ENCODE results near the gene KRT79. TPM values are rescaled to one million over a fixed set of nuclear protein-coding genes. Genes with fewer than 3 reads are reported as not detected.

The KRT79 gene
- total and polyA plus RNA-seq, 4 donors: not detected

DNA sequence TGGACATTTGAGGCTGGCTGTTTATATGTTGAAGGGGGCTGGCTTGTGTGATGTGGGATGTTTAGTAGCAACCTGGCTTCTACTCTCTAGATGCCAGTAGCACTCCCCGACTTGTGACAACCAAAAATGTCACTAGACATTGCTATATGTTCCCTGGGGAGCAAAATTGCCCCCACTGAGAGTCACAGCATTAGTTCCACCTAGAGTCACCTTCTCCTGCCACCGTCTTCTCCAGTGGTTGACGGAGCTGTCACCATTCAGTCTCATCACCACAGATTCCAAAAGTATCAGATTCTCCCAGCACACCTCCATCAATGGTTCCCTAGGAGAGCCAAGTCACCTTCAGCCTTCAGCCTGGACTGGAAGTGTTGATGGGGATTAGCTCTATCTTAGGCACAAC lies 49.2 kb downstream of the KRT79 start:
- no peaks in the 10 kb centered on the region for H3K4me1 ChIP-seq (ENCODE audit: control insufficient read depth in 4 of 4, insufficient read depth in 4 of 4, low read length in 3 of 4)
- H3K4me3 ChIP-seq (ENCODE audit: low read depth in 1 of 3, low read length in 3 of 3): no peak overlapping the region
- peaks cover 0 to 2% (median 0%) of the 10 kb centered on the region in 4 donors for H3K27me3 ChIP-seq (ENCODE audit: control insufficient read depth in 4 of 4, insufficient read depth in 4 of 4, low read length in 3 of 4)
- 71% methylated on average over 3 of the region's 3 CpGs for WGBS
- no peaks in the 10 kb centered on the region for H3K9me3 ChIP-seq (ENCODE audit: control insufficient read depth in 4 of 4, low read length in 3 of 4)
- no peak for TF ChIP-seq RXRA (IDR thresholded peaks at IDR 0.05)
- no peak for TF ChIP-seq NR2F2 (IDR thresholded peaks at IDR 0.05)
- no peak for TF ChIP-seq YY1 (IDR thresholded peaks at IDR 0.05)
- TF ChIP-seq RAD21 (IDR thresholded peaks at IDR 0.05): no peak
- TF ChIP-seq, protein P1, sequence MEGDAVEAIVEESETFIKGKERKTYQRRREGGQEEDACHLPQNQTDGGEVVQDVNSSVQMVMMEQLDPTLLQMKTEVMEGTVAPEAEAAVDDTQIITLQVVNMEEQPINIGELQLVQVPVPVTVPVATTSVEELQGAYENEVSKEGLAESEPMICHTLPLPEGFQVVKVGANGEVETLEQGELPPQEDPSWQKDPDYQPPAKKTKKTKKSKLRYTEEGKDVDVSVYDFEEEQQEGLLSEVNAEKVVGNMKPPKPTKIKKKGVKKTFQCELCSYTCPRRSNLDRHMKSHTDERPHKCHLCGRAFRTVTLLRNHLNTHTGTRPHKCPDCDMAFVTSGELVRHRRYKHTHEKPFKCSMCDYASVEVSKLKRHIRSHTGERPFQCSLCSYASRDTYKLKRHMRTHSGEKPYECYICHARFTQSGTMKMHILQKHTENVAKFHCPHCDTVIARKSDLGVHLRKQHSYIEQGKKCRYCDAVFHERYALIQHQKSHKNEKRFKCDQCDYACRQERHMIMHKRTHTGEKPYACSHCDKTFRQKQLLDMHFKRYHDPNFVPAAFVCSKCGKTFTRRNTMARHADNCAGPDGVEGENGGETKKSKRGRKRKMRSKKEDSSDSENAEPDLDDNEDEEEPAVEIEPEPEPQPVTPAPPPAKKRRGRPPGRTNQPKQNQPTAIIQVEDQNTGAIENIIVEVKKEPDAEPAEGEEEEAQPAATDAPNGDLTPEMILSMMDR (IDR thresholded peaks at IDR 0.05; ENCODE audit: low read depth, low read length, missing input control): no peak
- TF ChIP-seq SP1 (IDR thresholded peaks at IDR 0.05): no peak
- TF ChIP-seq, protein P2, sequence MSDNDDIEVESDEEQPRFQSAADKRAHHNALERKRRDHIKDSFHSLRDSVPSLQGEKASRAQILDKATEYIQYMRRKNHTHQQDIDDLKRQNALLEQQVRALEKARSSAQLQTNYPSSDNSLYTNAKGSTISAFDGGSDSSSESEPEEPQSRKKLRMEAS (IDR thresholded peaks at IDR 0.05): no peak
- no peak for TF ChIP-seq EGR1 (IDR thresholded peaks at IDR 0.05; ENCODE audit: low read depth in 2 of 2)
- TF ChIP-seq TAF1 (conservative IDR thresholded peaks at IDR 0.05): no peak
- no peak for TF ChIP-seq HNF4G (IDR thresholded peaks at IDR 0.05)
- TF ChIP-seq GABPA (IDR thresholded peaks at IDR 0.05 in 1 of 2, conservative IDR thresholded peaks at IDR 0.05 in 1 of 2): no peak
- TF ChIP-seq, protein P3, sequence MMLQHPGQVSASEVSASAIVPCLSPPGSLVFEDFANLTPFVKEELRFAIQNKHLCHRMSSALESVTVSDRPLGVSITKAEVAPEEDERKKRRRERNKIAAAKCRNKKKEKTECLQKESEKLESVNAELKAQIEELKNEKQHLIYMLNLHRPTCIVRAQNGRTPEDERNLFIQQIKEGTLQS (IDR thresholded peaks at IDR 0.05): no peak
- no peak for TF ChIP-seq FOXA2 (IDR thresholded peaks at IDR 0.05)
- TF ChIP-seq, protein P4, sequence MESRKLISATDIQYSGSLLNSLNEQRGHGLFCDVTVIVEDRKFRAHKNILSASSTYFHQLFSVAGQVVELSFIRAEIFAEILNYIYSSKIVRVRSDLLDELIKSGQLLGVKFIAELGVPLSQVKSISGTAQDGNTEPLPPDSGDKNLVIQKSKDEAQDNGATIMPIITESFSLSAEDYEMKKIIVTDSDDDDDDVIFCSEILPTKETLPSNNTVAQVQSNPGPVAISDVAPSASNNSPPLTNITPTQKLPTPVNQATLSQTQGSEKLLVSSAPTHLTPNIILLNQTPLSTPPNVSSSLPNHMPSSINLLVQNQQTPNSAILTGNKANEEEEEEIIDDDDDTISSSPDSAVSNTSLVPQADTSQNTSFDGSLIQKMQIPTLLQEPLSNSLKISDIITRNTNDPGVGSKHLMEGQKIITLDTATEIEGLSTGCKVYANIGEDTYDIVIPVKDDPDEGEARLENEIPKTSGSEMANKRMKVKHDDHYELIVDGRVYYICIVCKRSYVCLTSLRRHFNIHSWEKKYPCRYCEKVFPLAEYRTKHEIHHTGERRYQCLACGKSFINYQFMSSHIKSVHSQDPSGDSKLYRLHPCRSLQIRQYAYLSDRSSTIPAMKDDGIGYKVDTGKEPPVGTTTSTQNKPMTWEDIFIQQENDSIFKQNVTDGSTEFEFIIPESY (IDR thresholded peaks at IDR 0.05): no peak
- TF ChIP-seq FOXA1 (IDR thresholded peaks at IDR 0.05): no peak
- no peak for TF ChIP-seq JUND (IDR thresholded peaks at IDR 0.05)
- TF ChIP-seq HNF4A (conservative IDR thresholded peaks at IDR 0.05): no peak
- TF ChIP-seq, protein P5, sequence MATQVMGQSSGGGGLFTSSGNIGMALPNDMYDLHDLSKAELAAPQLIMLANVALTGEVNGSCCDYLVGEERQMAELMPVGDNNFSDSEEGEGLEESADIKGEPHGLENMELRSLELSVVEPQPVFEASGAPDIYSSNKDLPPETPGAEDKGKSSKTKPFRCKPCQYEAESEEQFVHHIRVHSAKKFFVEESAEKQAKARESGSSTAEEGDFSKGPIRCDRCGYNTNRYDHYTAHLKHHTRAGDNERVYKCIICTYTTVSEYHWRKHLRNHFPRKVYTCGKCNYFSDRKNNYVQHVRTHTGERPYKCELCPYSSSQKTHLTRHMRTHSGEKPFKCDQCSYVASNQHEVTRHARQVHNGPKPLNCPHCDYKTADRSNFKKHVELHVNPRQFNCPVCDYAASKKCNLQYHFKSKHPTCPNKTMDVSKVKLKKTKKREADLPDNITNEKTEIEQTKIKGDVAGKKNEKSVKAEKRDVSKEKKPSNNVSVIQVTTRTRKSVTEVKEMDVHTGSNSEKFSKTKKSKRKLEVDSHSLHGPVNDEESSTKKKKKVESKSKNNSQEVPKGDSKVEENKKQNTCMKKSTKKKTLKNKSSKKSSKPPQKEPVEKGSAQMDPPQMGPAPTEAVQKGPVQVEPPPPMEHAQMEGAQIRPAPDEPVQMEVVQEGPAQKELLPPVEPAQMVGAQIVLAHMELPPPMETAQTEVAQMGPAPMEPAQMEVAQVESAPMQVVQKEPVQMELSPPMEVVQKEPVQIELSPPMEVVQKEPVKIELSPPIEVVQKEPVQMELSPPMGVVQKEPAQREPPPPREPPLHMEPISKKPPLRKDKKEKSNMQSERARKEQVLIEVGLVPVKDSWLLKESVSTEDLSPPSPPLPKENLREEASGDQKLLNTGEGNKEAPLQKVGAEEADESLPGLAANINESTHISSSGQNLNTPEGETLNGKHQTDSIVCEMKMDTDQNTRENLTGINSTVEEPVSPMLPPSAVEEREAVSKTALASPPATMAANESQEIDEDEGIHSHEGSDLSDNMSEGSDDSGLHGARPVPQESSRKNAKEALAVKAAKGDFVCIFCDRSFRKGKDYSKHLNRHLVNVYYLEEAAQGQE (IDR thresholded peaks at IDR 0.05): no peak
- no peak for DNase-seq (ENCODE audit: low spot score)
- H3K9ac ChIP-seq (ENCODE audit: low read depth in 1 of 2, low read length in 2 of 2): no peak overlapping the region
- H3K36me3 ChIP-seq (ENCODE audit: control insufficient read depth in 4 of 4, insufficient read depth in 3 of 4, low read depth in 1 of 4, low read length in 3 of 4): no peaks in the 10 kb centered on the region
- no peak overlapping the region for H3K27ac ChIP-seq (ENCODE audit: low read depth in 1 of 2, low read length in 2 of 2)
